Transverse colon (tissue), 4 donors: ENCODE data around the gene CACNA1C. TPM values are rescaled to one million over a fixed set of nuclear protein-coding genes. Genes with fewer than 3 reads are reported as not detected.

Experiments
- DNase-seq: peaks from one replicate; pipeline ENCODE4 v3.0.0-alpha.2; 2019
- H3K27ac ChIP-seq, 4 donors: fragments of 200-600 bp; sonication (generic); 2 replicates each; pipeline ENCODE4 v1.5.1; 2016 to 2018; ENCODE audit warnings: inconsistent platforms in 4 of 4
- H3K27me3 ChIP-seq: fragments of 200-600 bp; sonication (generic); 2 replicates; pipeline ENCODE4 v1.5.1; 2017; ENCODE audit warnings: inconsistent platforms
- H3K36me3 ChIP-seq, 4 donors: fragments of 200-600 bp; sonication (generic); 2 replicates each; pipeline ENCODE4 v1.5.1; 2017 to 2019; ENCODE audit warnings: inconsistent platforms in 4 of 4
- H3K4me1 ChIP-seq, 4 donors: fragments of 200-600 bp; sonication (generic); 2 replicates each; pipeline ENCODE4 v1.5.1; 2017 to 2020; ENCODE audit warnings: inconsistent platforms in 4 of 4
- H3K4me3 ChIP-seq, 4 donors: fragments of 200-600 bp; sonication (generic); 1 replicate in 1 of 4; 2 replicates in 3 of 4; pipeline versions ENCODE4 v1.5.1 to v1.6.1; 2017 to 2019; ENCODE audit warnings: inconsistent platforms in 4 of 4
- H3K9me3 ChIP-seq, 2 donors: fragments of 200-600 bp; sonication (generic); 2 replicates each; pipeline ENCODE4 v1.5.1; 2017 to 2019; ENCODE audit warnings: inconsistent platforms in 2 of 2
- CTCF ChIP-seq, 5 experiments: fragments of 200-600 bp in 3 of 5; fragments of 450-650 bp in 2 of 5; sonication (generic) in 3 of 5; IDR thresholded peaks; 1 replicate in 2 of 5; 2 replicates in 3 of 5; pipeline ENCODE4 v1.5.1; 2016 to 2017; ENCODE audit warnings: antibody characterized with exemption in 5 of 5, inconsistent platforms in 3 of 5, mild to moderate bottlenecking in 2 of 5, moderate library complexity in 1 of 5
- EP300 ChIP-seq: sonication (generic); formaldehyde crosslinking; IDR thresholded peaks from one replicate; pipeline ENCODE4 v1.6.1; 2017; ENCODE audit warnings: antibody characterized with exemption, low read depth
- POLR2A ChIP-seq: fragments of 450-650 bp; IDR thresholded peaks from one replicate; pipeline ENCODE4 v1.6.1; 2016; ENCODE audit warnings: antibody characterized with exemption, mild to moderate bottlenecking, moderate library complexity
- POLR2AphosphoS5 ChIP-seq, 3 donors: sonication (generic); formaldehyde crosslinking; IDR thresholded peaks; one replicate each; pipeline ENCODE4 v1.6.1; 2016; ENCODE audit warnings: antibody characterized with exemption in 3 of 3
- WGBS, 2 donors: methylation state at CpG; one replicate each; pipeline ENCODE4 v1.1.5; 2018; ENCODE audit warnings: low coverage in 1 of 2; 5-methylcytosine and 5-hydroxymethylcytosine counted together
- in situ Hi-C, 4 donors: fragments of 200-750 bp; cut with MboI; loops; one replicate each; pipeline versions ENCODE4 v1.15.0 to v1.15.1; 2017; ENCODE audit warnings: low sequenced_read_pairs in 3 of 4, low pct_ligation_motif_present in 1 of 4, low pct_unique_long_range_greater_than_20kb in 1 of 4
- intact Hi-C: fragments of 100-400 bp; cut with DNase I; formaldehyde crosslinking; loops from one replicate; pipeline ENCODE4 v1.15.1; 2023; ENCODE audit warnings: low total_unique reads
- total RNA-seq, 4 donors: library from RNA; depleted of rRNA; stranded (reverse); fragments of >200 nt; gene quantifications; one replicate each; pipeline ENCODE4 v1.1.0, GENCODE V29; 2016

The CACNA1C gene
- total RNA-seq, 4 donors from 2014 or later, result 18.8 to 35.2 (median 24.8) TPM

- WGBS, 2 donors, result 69 to 74% methylated on average over 11 to 12 of the region's 12 CpGs
- H3K9me3 ChIP-seq, result no peaks in the 10 kb centered on the region
- intact Hi-C loops (loop anchor here (10.0 kb wide), 1 partner anchor 98 kb away; no protein-coding TSS in a partner anchor), in situ Hi-C loops (no loop called here)
- H3K4me1 ChIP-seq, result peaks cover 13 to 23% (median 20%) of the 10 kb centered on the region in 4 donors
- H3K27ac ChIP-seq, result peak overlapping the region in 2 of 4 donors; percentile 15 to 18
- no peaks in the 10 kb centered on the region for H3K36me3 ChIP-seq
- no peak for DNase-seq
- H3K4me3 ChIP-seq, result no peak overlapping the region
- no peak for TF ChIP-seq EP300
- TF ChIP-seq POLR2A, result no peak
- TF ChIP-seq POLR2AphosphoS5 (IDR thresholded peaks at IDR 0.05), result no peak
- no peak for TF ChIP-seq CTCF (IDR thresholded peaks at IDR 0.05)
- no peaks in the 10 kb centered on the region for H3K27me3 ChIP-seq
Observed at GRCh38 chr12:2172491-2173214, 119.9 kb downstream of the CACNA1C start.

GRCh38 chr12:2173971-2174370 lies 121.2 kb downstream of the CACNA1C start:
- 72% methylated on average over 4 of the region's 4 CpGs; no CpG with 5 or more reads in 1 of the 2 donors for WGBS, 2 donors

GRCh38 chr12:2177003-2177402 lies 124.2 kb downstream of the CACNA1C start:
- Histone ChIP-seq H3K9me3 (no peaks in the 10 kb centered on the region), H3K27me3 (no peaks in the 10 kb centered on the region), H3K4me3 (no peak overlapping the region), H3K27ac (peak overlapping the region in 3 of 4 donors; percentile 19 to 87 (median 81)), H3K4me1 (peaks cover 7 to 15% (median 9%) of the 10 kb centered on the region in 4 donors), H3K36me3 (no peaks in the 10 kb centered on the region)
- 84% methylated on average over 6 of the region's 6 CpGs; no CpG with 5 or more reads in 1 of the 2 donors for WGBS, 2 donors
- intact Hi-C loops, result loop anchor here (10.0 kb wide), 1 partner anchor 102 kb away; no protein-coding TSS in a partner anchor
- in situ Hi-C loops, result no loop called here
- DNase-seq, result no peak
- no peak for TF ChIP-seq POLR2A
- TF ChIP-seq EP300, result no peak
- no peak for TF ChIP-seq CTCF (IDR thresholded peaks at IDR 0.05)
- no peak for TF ChIP-seq POLR2AphosphoS5 (IDR thresholded peaks at IDR 0.05)

More at GRCh38 chr12:2173971-2174370, 121.2 kb downstream of the CACNA1C start:
- DNase-seq, result no peak
- Histone ChIP-seq H3K27me3 (no peaks in the 10 kb centered on the region), H3K27ac (peak overlapping the region in 1 of 4 donors; percentile 13), H3K36me3 (no peaks in the 10 kb centered on the region), H3K9me3 (no peaks in the 10 kb centered on the region), H3K4me1 (peaks cover 9 to 20% (median 14%) of the 10 kb centered on the region in 4 donors), H3K4me3 (no peak overlapping the region)
- TF ChIP-seq CTCF (IDR thresholded peaks at IDR 0.05), result no peak
- no peak for TF ChIP-seq POLR2A
- no peak for TF ChIP-seq EP300
- no peak for TF ChIP-seq POLR2AphosphoS5 (IDR thresholded peaks at IDR 0.05)
- in situ Hi-C loops (no loop called here), intact Hi-C loops (loop anchor here (10.0 kb wide), 1 partner anchor 99 kb away; no protein-coding TSS in a partner anchor)

- H3K27ac ChIP-seq, result peak overlapping the region in 2 of 4 donors; percentile 81 to 87
- intact Hi-C loops (loop anchor here (10.0 kb wide), 1 partner anchor 103 kb away; no protein-coding TSS in a partner anchor), in situ Hi-C loops (no loop called here)
- TF ChIP-seq CTCF (IDR thresholded peaks at IDR 0.05) (no peak), POLR2A (no peak), EP300 (no peak), POLR2AphosphoS5 (IDR thresholded peaks at IDR 0.05) (no peak)
- no peak for DNase-seq
- no peaks in the 10 kb centered on the region for H3K36me3 ChIP-seq
- H3K27me3 ChIP-seq, result no peaks in the 10 kb centered on the region
- 64% methylated on average over 3 of the region's 3 CpGs; no CpG with 5 or more reads in 1 of the 2 donors for WGBS, 2 donors
- no peaks in the 10 kb centered on the region for H3K9me3 ChIP-seq
- no peak overlapping the region for H3K4me3 ChIP-seq
- H3K4me1 ChIP-seq, result peaks cover 7 to 15% (median 9%) of the 10 kb centered on the region in 4 donors
Observed at GRCh38 chr12:2177751-2178150, 125.0 kb downstream of the CACNA1C start.
